AG04450 (cell line): ENCODE data around the gene ZNF341. TPM values are rescaled to one million over a fixed set of nuclear protein-coding genes. Genes with fewer than 3 reads are reported as not detected.

Experiments used
- CTCF ChIA-PET: fragments of 300-600, 350-600 bp; formaldehyde crosslinking; extraction: SDS; loops from one replicate; lab custom pipeline; 2022; ENCODE audit warnings: antibody characterized with exemption, inconsistent platforms; lab: Charles Lee
- POLR2A ChIA-PET: fragments of 350-600 bp; formaldehyde crosslinking; extraction: SDS; loops from one replicate; lab custom pipeline; 2021; ENCODE audit warnings: antibody characterized with exemption, inconsistent platforms; lab: Yijun Ruan, JAX
- DNase-seq: peaks from one replicate; pipeline ENCODE4 v3.0.0-alpha.2; 2011; ENCODE audit warnings: low read depth, low spot score
- H3K27ac ChIP-seq: one replicate; pipeline ENCODE4 v1.5.1; 2012; ENCODE audit warnings: low read depth, low read length, control low read depth
- H3K27me3 ChIP-seq: one replicate; pipeline ENCODE4 v1.6.0; 2012; ENCODE audit warnings: low read length; ENCODE audit not compliant: control insufficient read depth, insufficient read depth
- H3K4me3 ChIP-seq: 2 replicates; pipeline ENCODE4 v1.5.1; 2011; ENCODE audit warnings: mild to moderate bottlenecking, low read depth, low read length, control low read depth
- H3K9me3 ChIP-seq: 2 replicates; pipeline ENCODE4 v1.5.1; 2012; ENCODE audit warnings: low read length; ENCODE audit not compliant: control insufficient read depth, insufficient read depth
- CTCF ChIP-seq: IDR thresholded peaks from 2 replicates; pipeline ENCODE4 v1.5.1; 2011; ENCODE audit warnings: low read depth, low read length, control low read depth, inconsistent platforms
- polyA plus RNA-seq: library from polyadenylated mRNA; depleted of rRNA; stranded (reverse); fragments of >200 nt; gene quantifications from 2 replicates; pipeline ENCODE4 v1.2.3, GENCODE V29; 2011

The ZNF341 gene
- polyA plus RNA-seq, 1 experiment, result 1.5 TPM

- no peak overlapping the region for H3K27ac ChIP-seq
- H3K27me3 ChIP-seq, result no peaks in the 10 kb centered on the region
- ChIA-PET POLR2A (no interaction called here), CTCF (no interaction called here)
- TF ChIP-seq CTCF, result no peak
- no peak for DNase-seq
- H3K4me3 ChIP-seq, result no peak overlapping the region
- H3K9me3 ChIP-seq, result peaks cover 13% of the 10 kb centered on the region; the same call in 1 of the 2 replicates
Measured at GRCh38 chr20:33702861-33703260, 28.9 kb upstream of the ZNF341 start.

GRCh38 chr20:33703498-33704137 is 28.2 kb upstream of the ZNF341 start:
- peaks cover 11% of the 10 kb centered on the region; the same call in 1 of the 2 replicates for H3K9me3 ChIP-seq
- no peaks in the 10 kb centered on the region for H3K27me3 ChIP-seq
- no peak overlapping the region for H3K4me3 ChIP-seq
- H3K27ac ChIP-seq, result no peak overlapping the region
- TF ChIP-seq CTCF, result no peak
- POLR2A ChIA-PET, result no interaction called here
- CTCF ChIA-PET, result no interaction called here
- DNase-seq, result no peak

GRCh38 chr20:33704197-33704924 is 27.4 kb upstream of the ZNF341 start:
- Histone ChIP-seq H3K27ac (no peak overlapping the region), H3K9me3 (peaks cover 8% of the 10 kb centered on the region; the same call in 1 of the 2 replicates), H3K4me3 (no peak overlapping the region), H3K27me3 (no peaks in the 10 kb centered on the region)
- no peak for TF ChIP-seq CTCF
- ChIA-PET CTCF (no interaction called here), POLR2A (no interaction called here)
- no peak for DNase-seq

- DNase-seq, result no peak
Measured at GRCh38 chr20:33707668-33708067, 24.1 kb upstream of the ZNF341 start.

More at GRCh38 chr20:33707668-33708067, 24.1 kb upstream of the ZNF341 start:
- Histone ChIP-seq H3K9me3 (no peaks in the 10 kb centered on the region), H3K27ac (no peak overlapping the region), H3K27me3 (no peaks in the 10 kb centered on the region), H3K4me3 (no peak overlapping the region)
- ChIA-PET POLR2A (no interaction called here), CTCF (no interaction called here)
- TF ChIP-seq CTCF, result no peak
